GM12878 (cell line): ENCODE results near the gene KDM6A. TPM values are rescaled to one million over a fixed set of nuclear protein-coding genes. Genes with fewer than 3 reads are reported as not detected.

Experiments used
- ATAC-seq: fragments of 200-7000 bp; cut with Tn5 transposase; 3 replicates; pipeline ENCODE4 v1.9.1; 2020; ENCODE audit warnings: mild to moderate bottlenecking, moderate library complexity
- BruUV-seq: library from RNA; stranded (reverse); fragments of 400-500 nt; replicated peaks from 2 replicates; lab custom pipeline; 2021; lab: Mats Ljungman, UMichigan
- CTCF ChIA-PET: fragments of 300-600 bp; sonication (Branson Sonifier 250); formaldehyde crosslinking; extraction: SDS; loops from one replicate; lab custom pipeline; 2021; ENCODE audit warnings: inconsistent platforms; lab: Yijun Ruan, JAX
- POLR2A ChIA-PET: fragments of 350-600 bp; formaldehyde crosslinking; extraction: SDS; loops from one replicate; lab custom pipeline; 2021; ENCODE audit warnings: inconsistent platforms; lab: Charles Lee
- RAD21 ChIA-PET: fragments of 300-600 bp; sonication (Branson Sonifier 250); formaldehyde crosslinking; loops from one replicate; lab custom pipeline; 2023; ENCODE audit warnings: antibody characterized with exemption; ENCODE audit not compliant: unreplicated experiment; lab: Charles Lee
- SMC1A ChIA-PET: fragments of 300-600 bp; sonication (Branson Sonifier 250); formaldehyde crosslinking; loops from one replicate; lab custom pipeline; 2023; ENCODE audit not compliant: unreplicated experiment, uncharacterized antibody; lab: Charles Lee
- DNase-seq: peaks from one replicate; pipeline ENCODE4 v3.0.0-alpha.2; 2011; ENCODE audit warnings: low read depth, low spot score
- FAIRE-seq: peaks from 3 replicates; lab custom pipeline; 2011; peaks lifted over from hg19 to GRCh38; lab: Jason Lieb, UNC
- H2AFZ ChIP-seq: 2 replicates; pipeline ENCODE4 v1.6.0; 2011; ENCODE audit warnings: low read depth, low read length, control low read depth; ENCODE audit not compliant: control insufficient read depth
- H3K27ac ChIP-seq: 2 replicates; pipeline ENCODE4 v1.5.1; 2011; ENCODE audit warnings: control low read depth; ENCODE audit not compliant: control insufficient read depth, insufficient read depth
- H3K27me3 ChIP-seq, 2 experiments: replicated peaks in 1 of 2; 2 replicates each; pipeline versions ENCODE4 v1.6.0 to v1.6.1; 2011; ENCODE audit warnings: low read length in 1 of 2; ENCODE audit not compliant: control insufficient read depth in 2 of 2, insufficient read depth in 2 of 2
- H3K36me3 ChIP-seq, 2 experiments: 2 replicates each; pipeline ENCODE4 v1.5.1; 2011; ENCODE audit warnings: low read length in 1 of 2; ENCODE audit not compliant: control insufficient read depth in 2 of 2, insufficient read depth in 2 of 2
- H3K4me1 ChIP-seq: 2 replicates; pipeline ENCODE4 v1.6.1; 2011; ENCODE audit warnings: mild to moderate bottlenecking, low read length, moderate library complexity, mixed read lengths; ENCODE audit not compliant: control insufficient read depth, insufficient read depth
- H3K4me2 ChIP-seq: 2 replicates; pipeline ENCODE4 v1.6.0; 2011; ENCODE audit warnings: control low read depth; ENCODE audit not compliant: control insufficient read depth, insufficient read depth
- H3K4me3 ChIP-seq: fragments of 200-600 bp; sonication (generic); 2 replicates; pipeline ENCODE4 v1.5.1; 2016
- H3K79me2 ChIP-seq: 2 replicates; pipeline ENCODE4 v1.6.0; 2011; ENCODE audit warnings: low read length; ENCODE audit not compliant: control insufficient read depth, insufficient read depth
- H3K9ac ChIP-seq: 2 replicates; pipeline ENCODE4 v1.8.0; 2011; ENCODE audit warnings: low read length, control low read depth, mixed read lengths; ENCODE audit not compliant: control insufficient read depth, insufficient read depth
- H3K9me3 ChIP-seq: replicated peaks from 3 replicates; pipeline ENCODE4 v1.5.1; 2011; ENCODE audit warnings: mild to moderate bottlenecking, low read length; ENCODE audit not compliant: control insufficient read depth, insufficient read depth
- H4K20me1 ChIP-seq: 2 replicates; pipeline ENCODE4 v1.6.0; 2011; ENCODE audit not compliant: control insufficient read depth, insufficient read depth
- FOXK2 ChIP-seq: fragments of 450-650 bp; IDR thresholded peaks from 2 replicates; pipeline ENCODE4 v1.6.1; 2017; ENCODE audit warnings: mild to moderate bottlenecking, moderate library complexity
- KLF5 ChIP-seq: fragments of 450-650 bp; IDR thresholded peaks from 2 replicates; pipeline ENCODE4 v1.6.1; 2014; ENCODE audit warnings: mild to moderate bottlenecking; ENCODE audit not compliant: partially characterized antibody
- MYC ChIP-seq: IDR thresholded peaks from 2 replicates; pipeline ENCODE4 v1.6.1; 2011; ENCODE audit warnings: mild to moderate bottlenecking, low read length, moderate library complexity, inconsistent platforms; ENCODE audit not compliant: insufficient read depth, insufficient replicate concordance, insufficient read length, severe bottlenecking
- RFX5 ChIP-seq: IDR thresholded peaks from 2 replicates; pipeline ENCODE4 v1.6.1; 2011; ENCODE audit warnings: low read depth, low read length, improper control_type of control experiment
- SIX5 ChIP-seq: IDR thresholded peaks from 2 replicates; pipeline ENCODE4 v1.6.1; 2011; ENCODE audit warnings: mild to moderate bottlenecking, low read depth, low read length, moderate library complexity; ENCODE audit not compliant: severe bottlenecking
- TAF1 ChIP-seq: IDR thresholded peaks from 2 replicates; pipeline ENCODE4 v1.6.1; 2011; ENCODE audit warnings: mild to moderate bottlenecking, low read depth, low read length, borderline replicate concordance
- ZNF207 ChIP-seq: fragments of 450-650 bp; IDR thresholded peaks from 2 replicates; pipeline ENCODE4 v1.6.1; 2014; ENCODE audit warnings: antibody characterized with exemption, mild to moderate bottlenecking, borderline replicate concordance
- ZZZ3 ChIP-seq: IDR thresholded peaks from 2 replicates; pipeline ENCODE4 v1.6.1; 2011; ENCODE audit warnings: low read depth; ENCODE audit not compliant: control insufficient read depth, insufficient read length
- WGBS: methylation state at CpG from one replicate; pipeline ENCODE4 v1.1.6; 2016; ENCODE audit warnings: low lambda C conversion rate; ENCODE audit not compliant: insufficient replicate concordance, insufficient coverage; ENCODE audit errors: missing lambda C conversion rate; 5-methylcytosine and 5-hydroxymethylcytosine counted together
- in situ Hi-C: fragments of 300-500 bp; cut with MboI; formaldehyde crosslinking; loops from 9 replicates; pipeline ENCODE4 v1.14.3; 2018; ENCODE audit warnings: mixed read lengths
- intact Hi-C: fragments of 100-400 bp; cut with micrococcal nuclease; formaldehyde crosslinking; loops from one replicate; pipeline ENCODE4 v1.14.2; 2022; ENCODE audit not compliant: unreplicated experiment
- polyA plus RNA-seq, 11 experiments: library from polyadenylated mRNA; depleted of rRNA in 4 of 11; unstranded in 6 of 11; stranded (reverse) in 5 of 11; fragments of >200 nt; fragmentation: Nextera tagmentation in 4 of 11; fragmentation: Illumina TruSeq in 1 of 11; extraction: Ambion mirVana in 4 of 11; extraction: Trizol in 1 of 11; gene quantifications; 1 replicate in 1 of 11; 2 replicates in 10 of 11; pipeline versions ENCODE4 v1.2.1 to v1.2.3, GENCODE V29; 2011 to 2016; ENCODE audit warnings: inconsistent platforms in 2 of 11, missing spikeins in 2 of 11, low read depth in 1 of 11
- total RNA-seq, 4 experiments: library from RNA; depleted of rRNA in 3 of 4; stranded (reverse); fragments of >200 nt in 3 of 4; fragmentation: Illumina TruSeq in 1 of 4; extraction: Trizol in 1 of 4; gene quantifications; 2 replicates each; pipeline versions ENCODE4 v1.2.1 to v1.2.3, GENCODE V29; 2013 to 2021
- TF ChIP-seq, protein P1 (sequence below): IDR thresholded peaks from 2 replicates; pipeline ENCODE4 v1.6.1; 2011; ENCODE audit warnings: low read depth, mild to moderate bottlenecking, low read length, moderate library complexity, borderline replicate concordance; ENCODE audit errors: extremely low read depth
- TF ChIP-seq, protein P2 (sequence below): fragments of 450-650 bp; formaldehyde crosslinking; IDR thresholded peaks from 2 replicates; pipeline ENCODE4 v1.4.0; 2020; ENCODE audit warnings: mild to moderate bottlenecking, moderate library complexity
- TF ChIP-seq, protein P3 (sequence below), 3 experiments: IDR thresholded peaks in 2 of 3; conservative IDR thresholded peaks in 1 of 3; 2 replicates each; pipeline ENCODE4 v1.5.1; 2011; ENCODE audit warnings: low read depth in 3 of 3, low read length in 3 of 3, mild to moderate bottlenecking in 3 of 3, control low read depth in 2 of 3, moderate library complexity in 2 of 3, inconsistent platforms in 1 of 3, mixed read lengths in 1 of 3; ENCODE audit not compliant: control insufficient read depth in 2 of 3, insufficient read depth in 1 of 3; ENCODE audit errors: extremely low read depth in 1 of 3
- TF ChIP-seq, protein P4 (sequence below): IDR thresholded peaks from 2 replicates; pipeline ENCODE4 v1.6.1; 2011; ENCODE audit warnings: borderline replicate concordance, low read depth, mild to moderate bottlenecking, moderate library complexity, mixed read lengths, low read length; ENCODE audit not compliant: insufficient read depth; ENCODE audit errors: extremely low read length
- TF ChIP-seq, protein P5 (sequence below): IDR thresholded peaks from 2 replicates; pipeline ENCODE4 v1.6.1; 2012; ENCODE audit warnings: low read depth, low read length, improper control_type of control experiment

Gene KDM6A
- total and polyA plus RNA-seq, 10 of the 15 experiments (the other 5 are each of a cell fraction or from before 2014, with no cell fraction given): 7.9 to 29.0 (median 20.4) TPM

DNA sequence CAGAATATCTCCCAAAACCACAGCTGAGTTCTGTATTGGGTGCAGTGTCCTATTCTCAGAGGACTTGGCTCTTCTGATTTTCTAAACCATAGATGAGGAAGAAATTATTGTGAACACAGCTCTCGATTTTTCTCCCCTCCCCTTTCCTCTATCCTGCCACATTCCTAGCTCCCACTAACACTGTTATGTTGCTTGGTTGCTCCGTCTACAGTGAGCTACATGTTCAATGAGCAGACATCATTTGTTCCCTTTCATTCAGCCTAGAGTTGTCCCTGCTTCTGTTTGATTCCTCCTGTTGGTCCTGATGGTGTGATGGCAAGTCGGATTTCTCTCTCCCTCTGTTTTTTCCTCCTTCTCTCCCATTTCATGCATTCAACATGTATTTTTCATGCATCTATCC, 261.8 kb downstream of the KDM6A start:
- Histone ChIP-seq H4K20me1 (no peaks in the 10 kb centered on the region), H3K27me3 (no peaks in the 10 kb centered on the region), H3K27ac (no peak overlapping the region), H3K79me2 (no peaks in the 10 kb centered on the region), H3K4me3 (no peak overlapping the region), H3K36me3 (no peaks in the 10 kb centered on the region), H2AFZ (no peak overlapping the region), H3K4me2 (no peak overlapping the region), H3K4me1 (no peaks in the 10 kb centered on the region), H3K9ac (no peak overlapping the region), H3K9me3 (no peaks in the 10 kb centered on the region; the same call in 2 of the 3 replicates)
- in situ Hi-C loops (no loop called here), intact Hi-C loops (no loop called here)
- BruUV-seq: no TSS peak
- ChIA-PET SMC1A (no interaction called here), POLR2A (no interaction called here), RAD21 (no interaction called here), CTCF (interaction anchor here (0.7 kb wide), 1 partner anchor 39 kb away, joined by 3 read pairs; no protein-coding TSS in a partner anchor)
- 36% methylated on average over 3 of the region's 3 CpGs for WGBS
- DNase-seq (no peak), ATAC-seq (no peak), FAIRE-seq (no peak)
- TF ChIP-seq ZZZ3 (no peak), ZNF207 (no peak), MYC (no peak), SIX5 (no peak), TAF1 (no peak), FOXK2 (no peak), KLF5 (no peak), RFX5 (no peak)
- TF ChIP-seq, protein P1, sequence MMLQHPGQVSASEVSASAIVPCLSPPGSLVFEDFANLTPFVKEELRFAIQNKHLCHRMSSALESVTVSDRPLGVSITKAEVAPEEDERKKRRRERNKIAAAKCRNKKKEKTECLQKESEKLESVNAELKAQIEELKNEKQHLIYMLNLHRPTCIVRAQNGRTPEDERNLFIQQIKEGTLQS: no peak
- TF ChIP-seq, protein P2, sequence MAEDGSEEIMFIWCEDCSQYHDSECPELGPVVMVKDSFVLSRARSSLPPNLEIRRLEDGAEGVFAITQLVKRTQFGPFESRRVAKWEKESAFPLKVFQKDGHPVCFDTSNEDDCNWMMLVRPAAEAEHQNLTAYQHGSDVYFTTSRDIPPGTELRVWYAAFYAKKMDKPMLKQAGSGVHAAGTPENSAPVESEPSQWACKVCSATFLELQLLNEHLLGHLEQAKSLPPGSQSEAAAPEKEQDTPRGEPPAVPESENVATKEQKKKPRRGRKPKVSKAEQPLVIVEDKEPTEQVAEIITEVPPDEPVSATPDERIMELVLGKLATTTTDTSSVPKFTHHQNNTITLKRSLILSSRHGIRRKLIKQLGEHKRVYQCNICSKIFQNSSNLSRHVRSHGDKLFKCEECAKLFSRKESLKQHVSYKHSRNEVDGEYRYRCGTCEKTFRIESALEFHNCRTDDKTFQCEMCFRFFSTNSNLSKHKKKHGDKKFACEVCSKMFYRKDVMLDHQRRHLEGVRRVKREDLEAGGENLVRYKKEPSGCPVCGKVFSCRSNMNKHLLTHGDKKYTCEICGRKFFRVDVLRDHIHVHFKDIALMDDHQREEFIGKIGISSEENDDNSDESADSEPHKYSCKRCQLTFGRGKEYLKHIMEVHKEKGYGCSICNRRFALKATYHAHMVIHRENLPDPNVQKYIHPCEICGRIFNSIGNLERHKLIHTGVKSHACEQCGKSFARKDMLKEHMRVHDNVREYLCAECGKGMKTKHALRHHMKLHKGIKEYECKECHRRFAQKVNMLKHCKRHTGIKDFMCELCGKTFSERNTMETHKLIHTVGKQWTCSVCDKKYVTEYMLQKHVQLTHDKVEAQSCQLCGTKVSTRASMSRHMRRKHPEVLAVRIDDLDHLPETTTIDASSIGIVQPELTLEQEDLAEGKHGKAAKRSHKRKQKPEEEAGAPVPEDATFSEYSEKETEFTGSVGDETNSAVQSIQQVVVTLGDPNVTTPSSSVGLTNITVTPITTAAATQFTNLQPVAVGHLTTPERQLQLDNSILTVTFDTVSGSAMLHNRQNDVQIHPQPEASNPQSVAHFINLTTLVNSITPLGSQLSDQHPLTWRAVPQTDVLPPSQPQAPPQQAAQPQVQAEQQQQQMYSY (CRISPR knock-in tag): no peak
- TF ChIP-seq, protein P3, sequence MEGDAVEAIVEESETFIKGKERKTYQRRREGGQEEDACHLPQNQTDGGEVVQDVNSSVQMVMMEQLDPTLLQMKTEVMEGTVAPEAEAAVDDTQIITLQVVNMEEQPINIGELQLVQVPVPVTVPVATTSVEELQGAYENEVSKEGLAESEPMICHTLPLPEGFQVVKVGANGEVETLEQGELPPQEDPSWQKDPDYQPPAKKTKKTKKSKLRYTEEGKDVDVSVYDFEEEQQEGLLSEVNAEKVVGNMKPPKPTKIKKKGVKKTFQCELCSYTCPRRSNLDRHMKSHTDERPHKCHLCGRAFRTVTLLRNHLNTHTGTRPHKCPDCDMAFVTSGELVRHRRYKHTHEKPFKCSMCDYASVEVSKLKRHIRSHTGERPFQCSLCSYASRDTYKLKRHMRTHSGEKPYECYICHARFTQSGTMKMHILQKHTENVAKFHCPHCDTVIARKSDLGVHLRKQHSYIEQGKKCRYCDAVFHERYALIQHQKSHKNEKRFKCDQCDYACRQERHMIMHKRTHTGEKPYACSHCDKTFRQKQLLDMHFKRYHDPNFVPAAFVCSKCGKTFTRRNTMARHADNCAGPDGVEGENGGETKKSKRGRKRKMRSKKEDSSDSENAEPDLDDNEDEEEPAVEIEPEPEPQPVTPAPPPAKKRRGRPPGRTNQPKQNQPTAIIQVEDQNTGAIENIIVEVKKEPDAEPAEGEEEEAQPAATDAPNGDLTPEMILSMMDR (IDR thresholded peaks at IDR 0.05 in 2 of 3, conservative IDR thresholded peaks at IDR 0.05 in 1 of 3; ENCODE audit: control insufficient read depth in 2 of 3, extremely low read depth in 1 of 3, insufficient read depth in 1 of 3, low read depth in 3 of 3, low read length in 3 of 3): no peak
- TF ChIP-seq, protein P4, sequence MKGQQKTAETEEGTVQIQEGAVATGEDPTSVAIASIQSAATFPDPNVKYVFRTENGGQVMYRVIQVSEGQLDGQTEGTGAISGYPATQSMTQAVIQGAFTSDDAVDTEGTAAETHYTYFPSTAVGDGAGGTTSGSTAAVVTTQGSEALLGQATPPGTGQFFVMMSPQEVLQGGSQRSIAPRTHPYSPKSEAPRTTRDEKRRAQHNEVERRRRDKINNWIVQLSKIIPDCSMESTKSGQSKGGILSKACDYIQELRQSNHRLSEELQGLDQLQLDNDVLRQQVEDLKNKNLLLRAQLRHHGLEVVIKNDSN: no peak
- TF ChIP-seq, protein P5, sequence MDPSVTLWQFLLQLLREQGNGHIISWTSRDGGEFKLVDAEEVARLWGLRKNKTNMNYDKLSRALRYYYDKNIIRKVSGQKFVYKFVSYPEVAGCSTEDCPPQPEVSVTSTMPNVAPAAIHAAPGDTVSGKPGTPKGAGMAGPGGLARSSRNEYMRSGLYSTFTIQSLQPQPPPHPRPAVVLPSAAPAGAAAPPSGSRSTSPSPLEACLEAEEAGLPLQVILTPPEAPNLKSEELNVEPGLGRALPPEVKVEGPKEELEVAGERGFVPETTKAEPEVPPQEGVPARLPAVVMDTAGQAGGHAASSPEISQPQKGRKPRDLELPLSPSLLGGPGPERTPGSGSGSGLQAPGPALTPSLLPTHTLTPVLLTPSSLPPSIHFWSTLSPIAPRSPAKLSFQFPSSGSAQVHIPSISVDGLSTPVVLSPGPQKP: no peak
